NB4 (cell line): ENCODE results near the gene GPR107.

ENCODE experiments used
- DNase-seq: peaks from one replicate; pipeline ENCODE4 v3.0.0; 2010; ENCODE audit warnings: low read depth
- H3K4me3 ChIP-seq: one replicate; pipeline ENCODE4 v1.5.1; 2011; ENCODE audit warnings: mild to moderate bottlenecking, low read depth, low read length, moderate library complexity
- MAX ChIP-seq: IDR thresholded peaks from 2 replicates; pipeline ENCODE4 v1.6.1; 2011; ENCODE audit warnings: low read depth, low read length
- MYC ChIP-seq: IDR thresholded peaks from 2 replicates; pipeline ENCODE4 v1.6.1; 2011; ENCODE audit warnings: low read depth, low read length
- POLR2A ChIP-seq: IDR thresholded peaks from 2 replicates; pipeline ENCODE4 v1.6.1; 2011; ENCODE audit warnings: mild to moderate bottlenecking; ENCODE audit not compliant: insufficient read length; ENCODE audit errors: extremely low read depth
- TF ChIP-seq, protein P1 (sequence below): IDR thresholded peaks from one replicate; pipeline ENCODE4 v1.5.1; 2012; ENCODE audit warnings: low read depth, low read length

GPR107 gene

GRCh38 chr9:130167927-130168326 lies 114.2 kb downstream of the GPR107 start:
- no peak for DNase-seq

DNA sequence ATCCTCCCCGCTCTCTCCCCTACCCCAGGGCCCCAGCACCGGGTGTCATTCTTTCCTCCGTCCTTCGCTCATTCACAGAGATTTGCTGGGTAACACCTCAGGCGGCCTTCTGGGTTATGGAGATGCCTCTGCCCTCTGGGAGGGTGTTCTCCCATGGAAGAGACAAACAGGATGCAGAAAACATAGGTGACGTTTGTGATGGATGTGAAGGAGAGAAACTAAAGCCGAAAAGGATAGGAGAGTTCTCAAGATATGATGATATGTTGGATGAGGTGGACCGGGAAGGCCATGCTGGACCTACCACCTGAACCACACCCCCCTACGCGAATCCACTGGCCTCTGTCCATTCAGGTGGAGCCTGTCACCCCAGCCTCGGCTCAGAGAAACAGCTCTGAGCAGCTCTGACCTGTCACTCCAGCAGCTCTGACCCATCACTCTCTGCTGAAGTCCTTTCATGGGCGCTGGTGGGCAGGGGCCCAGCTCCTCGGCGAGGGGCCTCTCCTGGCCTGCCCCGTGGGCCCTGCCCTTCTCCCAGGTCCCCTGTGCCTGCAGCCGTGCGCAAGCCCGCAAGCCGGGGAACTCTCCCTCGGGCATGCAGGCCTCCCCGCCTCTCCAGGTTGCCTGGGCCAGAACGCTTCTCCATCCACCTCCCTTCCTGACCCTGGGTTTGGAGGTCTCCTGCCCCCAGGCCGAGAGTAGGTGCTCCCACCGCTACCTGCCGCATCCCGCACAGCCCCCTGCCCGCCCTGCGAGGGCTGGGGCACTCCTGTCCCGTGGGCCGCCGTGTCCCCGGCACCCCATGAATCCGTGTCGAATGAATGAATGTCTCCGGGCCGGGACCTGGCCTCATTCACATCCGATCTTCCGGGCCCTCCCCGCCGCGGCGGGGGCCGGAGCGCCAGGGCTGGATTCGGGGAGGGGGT lies 117.8 kb downstream of the GPR107 start:
- no peak overlapping the region for H3K4me3 ChIP-seq
- TF ChIP-seq MYC (no peak), POLR2A (no peak), MAX (no peak)
- TF ChIP-seq, protein P1, sequence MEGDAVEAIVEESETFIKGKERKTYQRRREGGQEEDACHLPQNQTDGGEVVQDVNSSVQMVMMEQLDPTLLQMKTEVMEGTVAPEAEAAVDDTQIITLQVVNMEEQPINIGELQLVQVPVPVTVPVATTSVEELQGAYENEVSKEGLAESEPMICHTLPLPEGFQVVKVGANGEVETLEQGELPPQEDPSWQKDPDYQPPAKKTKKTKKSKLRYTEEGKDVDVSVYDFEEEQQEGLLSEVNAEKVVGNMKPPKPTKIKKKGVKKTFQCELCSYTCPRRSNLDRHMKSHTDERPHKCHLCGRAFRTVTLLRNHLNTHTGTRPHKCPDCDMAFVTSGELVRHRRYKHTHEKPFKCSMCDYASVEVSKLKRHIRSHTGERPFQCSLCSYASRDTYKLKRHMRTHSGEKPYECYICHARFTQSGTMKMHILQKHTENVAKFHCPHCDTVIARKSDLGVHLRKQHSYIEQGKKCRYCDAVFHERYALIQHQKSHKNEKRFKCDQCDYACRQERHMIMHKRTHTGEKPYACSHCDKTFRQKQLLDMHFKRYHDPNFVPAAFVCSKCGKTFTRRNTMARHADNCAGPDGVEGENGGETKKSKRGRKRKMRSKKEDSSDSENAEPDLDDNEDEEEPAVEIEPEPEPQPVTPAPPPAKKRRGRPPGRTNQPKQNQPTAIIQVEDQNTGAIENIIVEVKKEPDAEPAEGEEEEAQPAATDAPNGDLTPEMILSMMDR = no peak
- DNase-seq = no peak

More at GRCh38 chr9:130167927-130168326, 114.2 kb downstream of the GPR107 start:
- H3K4me3 ChIP-seq = no peak overlapping the region
- TF ChIP-seq, protein P1 = no peak
- no peak for TF ChIP-seq MYC
- TF ChIP-seq POLR2A = no peak
- TF ChIP-seq MAX = no peak

DNA sequence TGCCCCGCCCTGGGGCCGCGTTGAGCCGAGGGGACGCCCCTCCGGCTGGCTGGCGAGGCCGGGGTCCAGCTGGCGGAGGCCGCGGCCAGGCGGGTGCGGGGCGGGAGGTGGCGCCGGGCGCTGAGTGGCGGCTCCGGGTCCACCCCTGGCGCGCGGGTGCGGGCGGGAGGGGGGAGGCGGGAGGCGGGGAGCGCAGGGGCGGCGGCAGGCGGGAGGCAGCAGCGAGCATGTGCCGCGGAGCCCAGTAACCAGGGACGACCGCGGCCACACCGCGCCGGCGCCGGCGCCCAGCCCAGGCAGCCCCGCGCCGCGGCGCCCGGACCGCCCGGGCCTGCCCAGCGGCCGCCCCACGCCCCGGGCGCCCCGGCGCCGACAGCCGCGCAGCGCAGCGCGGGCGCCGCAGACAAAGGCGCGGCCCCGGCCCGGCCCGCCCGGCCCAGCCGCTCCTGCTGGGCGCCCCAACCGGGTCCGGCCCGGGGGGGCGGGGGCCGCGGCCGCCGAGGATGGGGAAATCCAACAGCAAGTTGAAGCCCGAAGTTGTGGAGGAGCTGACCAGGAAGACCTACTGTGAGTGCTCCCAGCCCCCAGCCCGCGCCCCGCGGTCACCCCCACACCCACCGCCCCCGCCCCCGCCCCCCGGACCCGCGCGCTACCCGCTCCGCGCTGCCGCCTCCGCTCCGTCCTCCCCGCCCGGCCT lies 118.6 kb downstream of the GPR107 start, which contains the start of gene NCS1:
Gene NCS1, plus strand, starts transcription at position 244 of the 697 bp plus-strand sequence. Its CDS starts 260 bp downstream, at position 504.
- H3K4me3 ChIP-seq = peak within 1 kb of the TSS; percentile 53
- TF ChIP-seq MYC (no peak), POLR2A (no peak), MAX (no peak)
- TF ChIP-seq, protein P1 = no peak
- DNase-seq = peak; percentile 74

GRCh38 chr9:130172858-130173665 lies 119.4 kb downstream of the GPR107 start:
- TF ChIP-seq, protein P1 = no peak
- TF ChIP-seq MYC = no peak
- no peak for TF ChIP-seq POLR2A
- no peak for TF ChIP-seq MAX
- DNase-seq = peak; percentile 57
- H3K4me3 ChIP-seq = peak overlapping the region; percentile 53

DNA sequence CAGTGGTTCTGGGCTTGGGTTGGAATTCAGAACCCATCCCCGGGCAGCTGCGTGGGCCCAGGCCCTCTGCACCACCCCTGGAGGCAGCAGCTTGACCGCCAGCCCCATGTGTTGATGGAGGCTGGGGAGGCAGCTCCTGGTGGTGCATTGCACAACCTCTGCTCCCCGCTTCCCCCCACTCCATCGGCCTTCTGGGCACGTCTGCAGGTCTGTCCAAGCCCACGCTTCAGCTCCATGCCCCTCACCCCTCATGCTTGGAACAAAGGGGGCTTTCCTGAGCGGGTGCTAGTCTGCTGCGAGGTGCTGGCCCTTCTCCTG lies 119.9 kb downstream of the GPR107 start:
- peak overlapping the region; percentile 53 for H3K4me3 ChIP-seq
- TF ChIP-seq MAX (no peak), POLR2A (no peak), MYC (no peak)
- TF ChIP-seq, protein P1 = no peak
- no peak for DNase-seq
